H9 (cell line): Measurements from ENCODE around the gene DUOXA1. TPM values are rescaled to one million over a fixed set of nuclear protein-coding genes. Genes with fewer than 3 reads are reported as not detected.

Experiments
- DNase-seq: peaks from one replicate; pipeline ENCODE4 v3.0.0-alpha.2; 2017
- H2AFZ ChIP-seq: one replicate; pipeline ENCODE4 v1.6.1; 2013; ENCODE audit warnings: mild to moderate bottlenecking, low read length, control low read depth, moderate library complexity
- H2AK5ac ChIP-seq: 2 replicates; pipeline ENCODE4 v1.6.1; 2013; ENCODE audit warnings: low read length, control low read depth, mixed read lengths; ENCODE audit not compliant: insufficient read length
- H2BK120ac ChIP-seq: one replicate; pipeline ENCODE4 v1.6.1; 2013; ENCODE audit warnings: low read depth, mild to moderate bottlenecking, low read length, control low read depth, inconsistent platforms; ENCODE audit not compliant: poor library complexity, severe bottlenecking
- H2BK12ac ChIP-seq: 2 replicates; pipeline ENCODE4 v1.6.1; 2013; ENCODE audit warnings: low read length, control low read depth, mixed read lengths, low read depth; ENCODE audit not compliant: insufficient read length
- H2BK15ac ChIP-seq: 2 replicates; pipeline ENCODE4 v1.6.1; 2013; ENCODE audit warnings: low read depth, low read length, control low read depth
- H2BK20ac ChIP-seq: one replicate; pipeline ENCODE4 v1.6.1; 2013; ENCODE audit warnings: low read depth, mild to moderate bottlenecking, low read length, control low read depth, inconsistent platforms; ENCODE audit not compliant: poor library complexity, severe bottlenecking
- H2BK5ac ChIP-seq: 2 replicates; pipeline ENCODE4 v1.6.1; 2013; ENCODE audit warnings: low read length, control low read depth, mixed read lengths; ENCODE audit not compliant: insufficient read length
- H3K14ac ChIP-seq: 2 replicates; pipeline ENCODE4 v1.6.1; 2013; ENCODE audit warnings: low read length, control low read depth; ENCODE audit not compliant: insufficient read depth
- H3K18ac ChIP-seq: 2 replicates; pipeline ENCODE4 v1.6.1; 2013; ENCODE audit warnings: low read depth, mild to moderate bottlenecking, mixed read lengths, low read length, control low read depth; ENCODE audit not compliant: insufficient read length
- H3K23ac ChIP-seq: 2 replicates; pipeline ENCODE4 v1.6.1; 2013; ENCODE audit warnings: low read length, control low read depth, mixed read lengths, low read depth; ENCODE audit not compliant: insufficient read length
- H3K23me2 ChIP-seq: 2 replicates; pipeline ENCODE4 v1.6.1; 2013; ENCODE audit warnings: low read depth, mild to moderate bottlenecking, mixed read lengths, low read length, control low read depth; ENCODE audit not compliant: insufficient read length, poor library complexity, severe bottlenecking
- H3K27ac ChIP-seq: 2 replicates; pipeline ENCODE4 v1.5.1; 2013; ENCODE audit warnings: low read length, control low read depth, mixed read lengths, low read depth; ENCODE audit not compliant: insufficient read length
- H3K27me3 ChIP-seq: 2 replicates; pipeline ENCODE4 v1.6.1; 2013; ENCODE audit warnings: low read length, control low read depth, inconsistent platforms; ENCODE audit not compliant: insufficient read depth
- H3K4ac ChIP-seq: 2 replicates; pipeline ENCODE4 v1.6.1; 2013; ENCODE audit warnings: low read depth, mild to moderate bottlenecking, control low read depth, inconsistent platforms, low read length, moderate library complexity
- H3K4me1 ChIP-seq: 2 replicates; pipeline ENCODE4 v1.6.1; 2013; ENCODE audit warnings: low read length, control low read depth, inconsistent platforms; ENCODE audit not compliant: insufficient read depth
- H3K4me2 ChIP-seq: 2 replicates; pipeline ENCODE4 v1.6.1; 2013; ENCODE audit warnings: low read length, control low read depth, mixed read lengths; ENCODE audit not compliant: insufficient read length, insufficient read depth
- H3K56ac ChIP-seq: 2 replicates; pipeline ENCODE4 v1.6.1; 2013; ENCODE audit warnings: low read depth, mild to moderate bottlenecking, mixed read lengths, low read length, control low read depth; ENCODE audit not compliant: insufficient read length
- H3K79me1 ChIP-seq: 2 replicates; pipeline ENCODE4 v1.6.1; 2013; ENCODE audit warnings: low read depth, mild to moderate bottlenecking, moderate library complexity, low read length, control low read depth, inconsistent platforms; ENCODE audit not compliant: insufficient read depth, poor library complexity, severe bottlenecking
- H3K79me2 ChIP-seq: 2 replicates; pipeline ENCODE4 v1.6.1; 2013; ENCODE audit warnings: low read length, control low read depth, inconsistent platforms; ENCODE audit not compliant: insufficient read depth
- H3K9ac ChIP-seq: 2 replicates; pipeline ENCODE4 v1.6.1; 2013; ENCODE audit warnings: low read length, control low read depth, mixed read lengths; ENCODE audit not compliant: insufficient read length; ENCODE audit errors: extremely low read depth
- H3K9me3 ChIP-seq: one replicate; pipeline ENCODE4 v1.6.1; 2013; ENCODE audit warnings: low read depth, low read length, inconsistent platforms; ENCODE audit not compliant: control insufficient read depth
- H3T11ph ChIP-seq: one replicate; pipeline ENCODE4 v1.6.1; 2013; ENCODE audit warnings: mild to moderate bottlenecking, low read length, control low read depth, inconsistent platforms
- H4K20me1 ChIP-seq: one replicate; pipeline ENCODE4 v1.6.1; 2013; ENCODE audit not compliant: control insufficient read depth, insufficient read length, insufficient read depth
- H4K5ac ChIP-seq: 2 replicates; pipeline ENCODE4 v1.6.1; 2013; ENCODE audit warnings: low read depth, mild to moderate bottlenecking, mixed read lengths, low read length, control low read depth; ENCODE audit not compliant: insufficient read length
- H4K8ac ChIP-seq: replicated peaks from 2 replicates; pipeline ENCODE4 v1.6.1; 2013; ENCODE audit warnings: low read length, control low read depth, mixed read lengths, low read depth; ENCODE audit not compliant: insufficient read length
- H4K91ac ChIP-seq: 2 replicates; pipeline ENCODE4 v1.6.1; 2013; ENCODE audit warnings: low read depth, mild to moderate bottlenecking, moderate library complexity, mixed read lengths, low read length, control low read depth; ENCODE audit not compliant: insufficient read length
- H3K27ac Mint-ChIP-seq, 3 experiments: 2 replicates in 2 of 3; 3 replicates in 1 of 3; pipeline ENCODE4 v1.8.0; 2020 to 2021; ENCODE audit warnings: mixed read lengths in 3 of 3, mild to moderate bottlenecking in 1 of 3, moderate library complexity in 1 of 3
- H3K27me3 Mint-ChIP-seq: 2 replicates; pipeline ENCODE4 v1.8.0; 2021; ENCODE audit warnings: low read depth, mild to moderate bottlenecking, moderate library complexity, mixed read lengths
- H3K36me3 Mint-ChIP-seq, 3 experiments: 2 replicates in 2 of 3; 3 replicates in 1 of 3; pipeline ENCODE4 v1.8.0; 2020 to 2021; ENCODE audit warnings: low read depth in 3 of 3, mixed read lengths in 3 of 3; ENCODE audit not compliant: insufficient read depth in 1 of 3
- H3K4me1 Mint-ChIP-seq, 2 experiments: 2 replicates each; pipeline ENCODE4 v1.8.0; 2020; ENCODE audit warnings: mixed read lengths in 2 of 2
- H3K4me3 Mint-ChIP-seq, 2 experiments: 2 replicates in 1 of 2; 3 replicates in 1 of 2; pipeline ENCODE4 v1.8.0; 2020 to 2021; ENCODE audit warnings: mild to moderate bottlenecking in 2 of 2, mixed read lengths in 2 of 2, moderate library complexity in 1 of 2
- H3K9me3 Mint-ChIP-seq, 2 experiments: 2 replicates in 1 of 2; 3 replicates in 1 of 2; pipeline ENCODE4 v1.8.0; 2020; ENCODE audit warnings: mild to moderate bottlenecking in 2 of 2, mixed read lengths in 2 of 2, moderate library complexity in 1 of 2
- CTCF ChIP-seq: fragments of 200-600 bp; sonication (generic); conservative IDR thresholded peaks from 3 replicates; pipeline ENCODE4 v1.8.0; 2021; ENCODE audit warnings: antibody characterized with exemption, mild to moderate bottlenecking
- WGBS: extraction: QIAGEN DNeasy Blood & Tissue Kit; methylation state at CpG from one replicate; pipeline ENCODE4 v1.1.7; 2013; ENCODE audit warnings: missing lambda C conversion rate, low lambda C conversion rate, mixed read lengths; ENCODE audit not compliant: insufficient read length; ENCODE audit errors: extremely low coverage; 5-methylcytosine and 5-hydroxymethylcytosine counted together
- total RNA-seq: library from RNA; stranded (reverse); gene quantifications from 2 replicates; pipeline ENCODE4 v1.2.1, GENCODE V29; 2021

The DUOXA1 gene
- total RNA-seq, 1 experiment from 2014 or later, result 1.2 TPM

- H3K23ac ChIP-seq, result no peak overlapping the region
- no peak overlapping the region for H3K27ac ChIP-seq
- H3K4me1 ChIP-seq, result no peaks in the 10 kb centered on the region; the same call in 1 of the 2 replicates
- no peak overlapping the region for H3K4me2 ChIP-seq
- H3K18ac ChIP-seq, result no peak overlapping the region
- DNase-seq, result no peak
- H3T11ph ChIP-seq, result no peak overlapping the region
- no peak overlapping the region for H4K8ac ChIP-seq
- Mint-ChIP-seq H3K9me3 (no peaks in the 10 kb centered on the region; a peak in 1 of 5 replicates), H3K27ac (no peak overlapping the region), H3K4me1 (peaks cover 3 to 6% of the 10 kb centered on the region in 2 experiments; a peak in 2 of 4 replicates), H3K27me3 (peaks cover 37% of the 10 kb centered on the region), H3K36me3 (no peaks in the 10 kb centered on the region), H3K4me3 (no peak overlapping the region)
- H3K4ac ChIP-seq, result no peak overlapping the region
- no peak overlapping the region for H3K14ac ChIP-seq
- H4K5ac ChIP-seq, result no peak overlapping the region
- H3K56ac ChIP-seq, result no peak overlapping the region
- no peak overlapping the region for H2AK5ac ChIP-seq
- H3K9me3 ChIP-seq, result no peaks in the 10 kb centered on the region
- no peak overlapping the region for H2AFZ ChIP-seq
- no peaks in the 10 kb centered on the region for H3K79me2 ChIP-seq
- WGBS, result no CpG with 5 or more reads among the region's 10 CpGs
- H2BK15ac ChIP-seq, result no peak overlapping the region
- H3K9ac ChIP-seq, result no peak overlapping the region
- H4K91ac ChIP-seq, result no peak overlapping the region
- H3K79me1 ChIP-seq, result no peaks in the 10 kb centered on the region
- no peak overlapping the region for H2BK20ac ChIP-seq
- no peak for TF ChIP-seq CTCF
- H2BK5ac ChIP-seq, result no peak overlapping the region
- no peaks in the 10 kb centered on the region for H3K23me2 ChIP-seq
- peaks cover 12% of the 10 kb centered on the region for H3K27me3 ChIP-seq
- H2BK12ac ChIP-seq, result no peak overlapping the region
- H4K20me1 ChIP-seq, result no peaks in the 10 kb centered on the region
- H2BK120ac ChIP-seq, result no peak overlapping the region
Observed at GRCh38 chr15:45140557-45141250, 11.0 kb upstream of the DUOXA1 start.
